Glutamatergic neuron (in vitro differentiated cells): ENCODE measurements around the gene ACBD6. TPM values are rescaled to one million over a fixed set of nuclear protein-coding genes. Genes with fewer than 3 reads are reported as not detected.

ENCODE experiments used
- DNase-seq: peaks from one replicate; pipeline ENCODE4 v3.0.0; 2022
- H3K27ac Mint-ChIP-seq: one replicate; pipeline ENCODE4 v1.8.0; 2020; ENCODE audit warnings: mild to moderate bottlenecking, mixed read lengths, inconsistent platforms; ENCODE audit not compliant: unreplicated experiment
- H3K27me3 Mint-ChIP-seq: one replicate; pipeline ENCODE4 v1.8.0; 2020; ENCODE audit warnings: mild to moderate bottlenecking, moderate library complexity, mixed read lengths, inconsistent platforms; ENCODE audit not compliant: unreplicated experiment
- H3K36me3 Mint-ChIP-seq: one replicate; pipeline ENCODE4 v1.8.0; 2020; ENCODE audit warnings: mild to moderate bottlenecking, mixed read lengths, inconsistent platforms; ENCODE audit not compliant: unreplicated experiment
- H3K4me1 Mint-ChIP-seq: one replicate; pipeline ENCODE4 v1.8.0; 2020; ENCODE audit warnings: mild to moderate bottlenecking, low read depth, mixed read lengths, inconsistent platforms; ENCODE audit not compliant: unreplicated experiment
- H3K4me3 Mint-ChIP-seq: one replicate; pipeline ENCODE4 v1.8.0; 2020; ENCODE audit warnings: mild to moderate bottlenecking, mixed read lengths, inconsistent platforms; ENCODE audit not compliant: unreplicated experiment
- H3K9me3 Mint-ChIP-seq: one replicate; pipeline ENCODE4 v1.8.0; 2020; ENCODE audit warnings: mild to moderate bottlenecking, moderate library complexity, mixed read lengths, inconsistent platforms; ENCODE audit not compliant: unreplicated experiment
- CTCF ChIP-seq: fragments of 200-600 bp; sonication (generic); IDR thresholded peaks from one replicate; pipeline ENCODE4 v1.5.0; 2021; ENCODE audit not compliant: partially characterized antibody, unreplicated experiment
- total RNA-seq: library from RNA; stranded (reverse); fragmentation: NEBNext Ultra II Directional; extraction: Animal tissue kit (Norgen Biotek cat#: 25700); gene quantifications from one replicate; pipeline ENCODE4 v1.2.1, GENCODE V29; 2021; ENCODE audit not compliant: unreplicated experiment

The ACBD6 gene
- total RNA-seq, 1 donor from 2014 or later: 52.9 TPM

GRCh38 chr1:180508725-180509097 lies 6.3 kb upstream of the ACBD6 start:
- Mint-ChIP-seq H3K4me3 (no peak overlapping the region), H3K4me1 (no peaks in the 10 kb centered on the region), H3K36me3 (no peaks in the 10 kb centered on the region), H3K27ac (no peak overlapping the region), H3K9me3 (peaks cover 2% of the 10 kb centered on the region), H3K27me3 (no peaks in the 10 kb centered on the region)
- no peak for DNase-seq
- TF ChIP-seq CTCF: no peak

GRCh38 chr1:180507795-180508724 lies 5.7 kb upstream of the ACBD6 start:
- Mint-ChIP-seq H3K4me1 (no peaks in the 10 kb centered on the region), H3K9me3 (peaks cover 2% of the 10 kb centered on the region), H3K4me3 (no peak overlapping the region), H3K36me3 (no peaks in the 10 kb centered on the region), H3K27me3 (no peaks in the 10 kb centered on the region), H3K27ac (no peak overlapping the region)
- TF ChIP-seq CTCF: no peak
- DNase-seq: no peak

GRCh38 chr1:180505732-180506335 lies 3.5 kb upstream of the ACBD6 start:
- peaks cover 5% of the 10 kb centered on the region for H3K4me1 Mint-ChIP-seq
- DNase-seq: no peak
- no peak for TF ChIP-seq CTCF
- peaks cover 5% of the 10 kb centered on the region for H3K27me3 Mint-ChIP-seq
- H3K4me3 Mint-ChIP-seq: no peak overlapping the region
- H3K27ac Mint-ChIP-seq: no peak overlapping the region
- peaks cover 6% of the 10 kb centered on the region for H3K9me3 Mint-ChIP-seq
- no peaks in the 10 kb centered on the region for H3K36me3 Mint-ChIP-seq

GRCh38 chr1:180504186-180504585 lies 1.8 kb upstream of the ACBD6 start:
- no peak overlapping the region for H3K27ac Mint-ChIP-seq
- peaks cover 4% of the 10 kb centered on the region for H3K9me3 Mint-ChIP-seq
- no peak for DNase-seq
- H3K27me3 Mint-ChIP-seq: peaks cover 5% of the 10 kb centered on the region
- TF ChIP-seq CTCF: no peak
- no peak overlapping the region for H3K4me3 Mint-ChIP-seq
- peaks cover 5% of the 10 kb centered on the region for H3K4me1 Mint-ChIP-seq
- no peaks in the 10 kb centered on the region for H3K36me3 Mint-ChIP-seq
